Stimulated activated naive CD8-positive, alpha-beta T cell treated with anti-CD3 and anti-CD28 coated beads, Interleukin-15, Interleukin-2, amounts not matched to agents 100 ng/mL and 50 ng/mL, for 24 hours (primary cell): ENCODE data around the gene EXOC4.
"Not testable (repeated sequence)": the region's sequence is repeated elsewhere in the genome, so short reads cannot be mapped to it uniquely, and the experiment has no call there.

Source experiments
- H3K27ac Mint-ChIP-seq: one replicate; pipeline ENCODE4 v1.8.0; 2021; ENCODE audit warnings: mild to moderate bottlenecking, mixed read lengths
- H3K27me3 Mint-ChIP-seq: one replicate; pipeline ENCODE4 v1.8.0; 2021; ENCODE audit warnings: mixed read lengths
- H3K36me3 Mint-ChIP-seq: one replicate; pipeline ENCODE4 v1.8.0; 2021; ENCODE audit warnings: low read depth, mixed read lengths
- H3K4me1 Mint-ChIP-seq: one replicate; pipeline ENCODE4 v1.8.0; 2021; ENCODE audit warnings: low read depth, mixed read lengths
- H3K4me3 Mint-ChIP-seq: one replicate; pipeline ENCODE4 v1.8.0; 2021; ENCODE audit warnings: mild to moderate bottlenecking, mixed read lengths
- H3K9me3 Mint-ChIP-seq: one replicate; pipeline ENCODE4 v1.8.0; 2021; ENCODE audit warnings: mixed read lengths

EXOC4 gene

GRCh38 chr7:133252858-133253518 lies at the start of gene EXOC4:
EXOC4 (plus strand) TSS chr7:133253078.
- H3K27me3 Mint-ChIP-seq = no peaks in the 10 kb centered on the region
- no peaks in the 10 kb centered on the region for H3K9me3 Mint-ChIP-seq
- H3K4me3 Mint-ChIP-seq = peak within 1 kb of the TSS; percentile 94
- peaks cover 5% of the 10 kb centered on the region for H3K36me3 Mint-ChIP-seq
- peaks cover 42% of the 10 kb centered on the region for H3K4me1 Mint-ChIP-seq
- H3K27ac Mint-ChIP-seq = peak within 1 kb of the TSS; percentile 86

GRCh38 chr7:133203490-133203889 lies 49.4 kb upstream of the EXOC4 start:
- Mint-ChIP-seq H3K36me3 (no peaks in the 10 kb centered on the region), H3K4me3 (no peak overlapping the region), H3K4me1 (no peaks in the 10 kb centered on the region), H3K9me3 (peaks cover 2% of the 10 kb centered on the region), H3K27ac (no peak overlapping the region), H3K27me3 (peaks cover 12% of the 10 kb centered on the region)

- H3K27ac Mint-ChIP-seq = no peak overlapping the region
- peaks cover 3% of the 10 kb centered on the region for H3K9me3 Mint-ChIP-seq
- no peaks in the 10 kb centered on the region for H3K36me3 Mint-ChIP-seq
- no peak overlapping the region for H3K4me3 Mint-ChIP-seq
- H3K27me3 Mint-ChIP-seq = peaks cover 36% of the 10 kb centered on the region
- no peaks in the 10 kb centered on the region for H3K4me1 Mint-ChIP-seq
These were observed 45.2 kb upstream of the EXOC4 start for GRCh38 chr7:133207687-133208086.

GRCh38 chr7:133210817-133211216 lies 42.1 kb upstream of the EXOC4 start:
- H3K36me3 Mint-ChIP-seq, H3K27ac Mint-ChIP-seq, H3K4me3 Mint-ChIP-seq, H3K4me1 Mint-ChIP-seq, H3K9me3 Mint-ChIP-seq: not testable (repeated sequence)
- H3K27me3 Mint-ChIP-seq = peaks cover 47% of the 10 kb centered on the region

GRCh38 chr7:133213772-133214171 lies 39.1 kb upstream of the EXOC4 start:
- H3K4me3 Mint-ChIP-seq, H3K9me3 Mint-ChIP-seq, H3K36me3 Mint-ChIP-seq, H3K27ac Mint-ChIP-seq, H3K4me1 Mint-ChIP-seq: not testable (repeated sequence)
- peaks cover 36% of the 10 kb centered on the region for H3K27me3 Mint-ChIP-seq

GRCh38 chr7:133217773-133218172 lies 35.1 kb upstream of the EXOC4 start:
- H3K4me1 Mint-ChIP-seq = no peaks in the 10 kb centered on the region

GRCh38 chr7:133230591-133231194 lies 22.2 kb upstream of the EXOC4 start:
- Mint-ChIP-seq H3K9me3 (no peaks in the 10 kb centered on the region), H3K4me1 (no peaks in the 10 kb centered on the region), H3K27me3 (peaks cover 12% of the 10 kb centered on the region), H3K36me3 (no peaks in the 10 kb centered on the region), H3K27ac (no peak overlapping the region), H3K4me3 (no peak overlapping the region)

More at GRCh38 chr7:133217773-133218172, 35.1 kb upstream of the EXOC4 start:
- H3K27me3 Mint-ChIP-seq = peaks cover 15% of the 10 kb centered on the region
- no peak overlapping the region for H3K4me3 Mint-ChIP-seq
- no peaks in the 10 kb centered on the region for H3K36me3 Mint-ChIP-seq
- peaks cover 5% of the 10 kb centered on the region for H3K9me3 Mint-ChIP-seq
- no peak overlapping the region for H3K27ac Mint-ChIP-seq

GRCh38 chr7:133233142-133233541 lies 19.7 kb upstream of the EXOC4 start:
- Mint-ChIP-seq H3K4me3 (no peak overlapping the region), H3K36me3 (no peaks in the 10 kb centered on the region), H3K27me3 (peaks cover 12% of the 10 kb centered on the region), H3K4me1 (no peaks in the 10 kb centered on the region), H3K27ac (no peak overlapping the region), H3K9me3 (no peaks in the 10 kb centered on the region)

- no peak overlapping the region for H3K27ac Mint-ChIP-seq
These were observed 17.7 kb upstream of the EXOC4 start for GRCh38 chr7:133234961-133235875.

GRCh38 chr7:133237545-133237944 lies 15.3 kb upstream of the EXOC4 start:
- Mint-ChIP-seq H3K27me3 (peaks cover 14% of the 10 kb centered on the region), H3K36me3 (no peaks in the 10 kb centered on the region), H3K4me3 (no peak overlapping the region), H3K4me1 (no peaks in the 10 kb centered on the region), H3K27ac (no peak overlapping the region), H3K9me3 (no peaks in the 10 kb centered on the region)

More at GRCh38 chr7:133234961-133235875, 17.7 kb upstream of the EXOC4 start:
- Mint-ChIP-seq H3K4me3 (no peak overlapping the region), H3K4me1 (no peaks in the 10 kb centered on the region), H3K27me3 (peaks cover 10% of the 10 kb centered on the region), H3K36me3 (no peaks in the 10 kb centered on the region), H3K9me3 (no peaks in the 10 kb centered on the region)

GRCh38 chr7:133240302-133240701 lies 12.6 kb upstream of the EXOC4 start:
- peaks cover 9% of the 10 kb centered on the region for H3K27me3 Mint-ChIP-seq
- H3K27ac Mint-ChIP-seq = no peak overlapping the region
- H3K36me3 Mint-ChIP-seq = no peaks in the 10 kb centered on the region
- no peak overlapping the region for H3K4me3 Mint-ChIP-seq
- H3K9me3 Mint-ChIP-seq = no peaks in the 10 kb centered on the region
- H3K4me1 Mint-ChIP-seq = no peaks in the 10 kb centered on the region

- Mint-ChIP-seq H3K27me3 (peaks cover 5% of the 10 kb centered on the region), H3K9me3 (no peaks in the 10 kb centered on the region), H3K27ac (no peak overlapping the region), H3K4me3 (no peak overlapping the region), H3K4me1 (no peaks in the 10 kb centered on the region), H3K36me3 (no peaks in the 10 kb centered on the region)
These were observed 6.3 kb upstream of the EXOC4 start for GRCh38 chr7:133246558-133246957.

GRCh38 chr7:133248901-133249300 lies 4.0 kb upstream of the EXOC4 start:
- peaks cover 10% of the 10 kb centered on the region for H3K4me1 Mint-ChIP-seq

GRCh38 chr7:133252506-133252857 lies 396 bp upstream of the EXOC4 start:
- Mint-ChIP-seq H3K9me3 (no peaks in the 10 kb centered on the region), H3K4me1 (peaks cover 38% of the 10 kb centered on the region), H3K36me3 (peaks cover 5% of the 10 kb centered on the region), H3K27me3 (no peaks in the 10 kb centered on the region), H3K27ac (peak overlapping the region; percentile 86), H3K4me3 (peak overlapping the region; percentile 94)

More at GRCh38 chr7:133248901-133249300, 4.0 kb upstream of the EXOC4 start:
- Mint-ChIP-seq H3K27ac (no peak overlapping the region), H3K36me3 (no peaks in the 10 kb centered on the region), H3K27me3 (no peaks in the 10 kb centered on the region), H3K9me3 (no peaks in the 10 kb centered on the region), H3K4me3 (no peak overlapping the region)

GRCh38 chr7:133253519-133253875 lies 619 bp downstream of the EXOC4 start:
- Mint-ChIP-seq H3K27me3 (no peaks in the 10 kb centered on the region), H3K27ac (peak overlapping the region; percentile 86), H3K4me3 (peak overlapping the region; percentile 94), H3K4me1 (peaks cover 43% of the 10 kb centered on the region), H3K9me3 (no peaks in the 10 kb centered on the region), H3K36me3 (peaks cover 5% of the 10 kb centered on the region)
